ENCODE results near the gene SHROOM3.

SHROOM3 gene

DNA sequence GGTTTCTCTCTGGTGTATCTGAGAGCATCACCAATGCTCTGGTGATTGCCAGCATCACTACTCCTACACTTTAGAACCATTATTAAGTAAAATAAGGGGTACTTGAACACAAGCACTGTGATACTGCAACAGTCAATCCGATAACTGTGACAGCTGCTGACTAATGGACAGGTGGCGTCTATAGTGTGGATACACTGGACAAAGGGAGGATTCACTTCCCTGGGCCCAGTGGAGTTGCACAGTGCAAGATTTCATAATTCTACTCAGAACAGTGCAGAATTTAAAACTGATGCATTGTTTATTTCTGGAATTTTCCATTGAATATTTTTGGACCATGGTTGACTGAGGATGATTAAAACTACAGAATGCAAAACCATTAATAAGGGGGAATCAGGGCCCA is 97.8 kb downstream of the SHROOM3 start:
- DNase-seq (ENCODE audit: extremely low spot score), result no peak
- CTCF ChIA-PET, result no interaction called here
- POLR2A ChIA-PET, result no interaction called here
- TF ChIP-seq ARNT (IDR thresholded peaks at IDR 0.05) (no peak), NFRKB (IDR thresholded peaks at IDR 0.05) (no peak), L3MBTL2 (conservative IDR thresholded peaks at IDR 0.05) (no peak), SUZ12 (IDR thresholded peaks at IDR 0.05) (no peak), BHLHE40 (IDR thresholded peaks at IDR 0.05; ENCODE audit: borderline replicate concordance) (no peak), ELF4 (IDR thresholded peaks at IDR 0.05) (no peak), HDGF (IDR thresholded peaks at IDR 0.05; ENCODE audit: borderline replicate concordance) (no peak), CTBP1 (IDR thresholded peaks at IDR 0.05; ENCODE audit: borderline replicate concordance) (no peak), LEF1 (IDR thresholded peaks at IDR 0.05; ENCODE audit: borderline replicate concordance) (no peak), FOXK2 (IDR thresholded peaks at IDR 0.05) (no peak), TARDBP (IDR thresholded peaks at IDR 0.05) (no peak), SP1 (IDR thresholded peaks at IDR 0.05) (no peak), FOXM1 (IDR thresholded peaks at IDR 0.05; ENCODE audit: borderline replicate concordance) (no peak), FOXA1 (IDR thresholded peaks at IDR 0.05) (no peak), ZNF384 (IDR thresholded peaks at IDR 0.05) (no peak)
- TF ChIP-seq, protein P1, sequence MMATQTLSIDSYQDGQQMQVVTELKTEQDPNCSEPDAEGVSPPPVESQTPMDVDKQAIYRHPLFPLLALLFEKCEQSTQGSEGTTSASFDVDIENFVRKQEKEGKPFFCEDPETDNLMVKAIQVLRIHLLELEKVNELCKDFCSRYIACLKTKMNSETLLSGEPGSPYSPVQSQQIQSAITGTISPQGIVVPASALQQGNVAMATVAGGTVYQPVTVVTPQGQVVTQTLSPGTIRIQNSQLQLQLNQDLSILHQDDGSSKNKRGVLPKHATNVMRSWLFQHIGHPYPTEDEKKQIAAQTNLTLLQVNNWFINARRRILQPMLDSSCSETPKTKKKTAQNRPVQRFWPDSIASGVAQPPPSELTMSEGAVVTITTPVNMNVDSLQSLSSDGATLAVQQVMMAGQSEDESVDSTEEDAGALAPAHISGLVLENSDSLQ (IDR thresholded peaks at IDR 0.05), result no peak

DNA sequence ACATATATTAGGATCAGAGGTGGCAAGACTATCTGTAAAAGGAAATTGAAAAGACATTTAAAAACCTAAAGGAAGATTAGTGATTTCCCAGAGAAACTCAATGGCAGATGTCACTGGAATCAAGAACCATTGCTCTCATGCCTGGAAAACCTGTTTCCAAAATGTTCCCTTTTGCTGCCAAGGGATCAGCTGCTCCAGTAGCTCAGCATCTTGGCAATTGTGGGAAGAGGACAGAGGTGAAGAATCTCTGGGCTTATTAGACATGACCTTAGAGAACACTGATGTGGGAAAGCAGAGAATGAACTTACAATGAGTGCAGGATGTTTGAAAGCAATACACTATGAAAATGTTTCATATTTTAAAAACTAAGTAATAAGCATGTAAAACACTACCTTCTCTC is 98.3 kb downstream of the SHROOM3 start:
- POLR2A ChIA-PET, result no interaction called here
- TF ChIP-seq NFRKB (IDR thresholded peaks at IDR 0.05), result no peak
- no peak for TF ChIP-seq L3MBTL2 (conservative IDR thresholded peaks at IDR 0.05)
- no peak for TF ChIP-seq BHLHE40 (IDR thresholded peaks at IDR 0.05; ENCODE audit: borderline replicate concordance)
- TF ChIP-seq HDGF (IDR thresholded peaks at IDR 0.05; ENCODE audit: borderline replicate concordance), result no peak
- TF ChIP-seq LEF1 (IDR thresholded peaks at IDR 0.05; ENCODE audit: borderline replicate concordance), result no peak
- TF ChIP-seq FOXM1 (IDR thresholded peaks at IDR 0.05; ENCODE audit: borderline replicate concordance), result no peak
- no peak for TF ChIP-seq FOXK2 (IDR thresholded peaks at IDR 0.05)
- no peak for TF ChIP-seq ELF4 (IDR thresholded peaks at IDR 0.05)
- TF ChIP-seq TARDBP (IDR thresholded peaks at IDR 0.05), result no peak
- DNase-seq (ENCODE audit: extremely low spot score), result no peak
- CTCF ChIA-PET, result no interaction called here

DNA sequence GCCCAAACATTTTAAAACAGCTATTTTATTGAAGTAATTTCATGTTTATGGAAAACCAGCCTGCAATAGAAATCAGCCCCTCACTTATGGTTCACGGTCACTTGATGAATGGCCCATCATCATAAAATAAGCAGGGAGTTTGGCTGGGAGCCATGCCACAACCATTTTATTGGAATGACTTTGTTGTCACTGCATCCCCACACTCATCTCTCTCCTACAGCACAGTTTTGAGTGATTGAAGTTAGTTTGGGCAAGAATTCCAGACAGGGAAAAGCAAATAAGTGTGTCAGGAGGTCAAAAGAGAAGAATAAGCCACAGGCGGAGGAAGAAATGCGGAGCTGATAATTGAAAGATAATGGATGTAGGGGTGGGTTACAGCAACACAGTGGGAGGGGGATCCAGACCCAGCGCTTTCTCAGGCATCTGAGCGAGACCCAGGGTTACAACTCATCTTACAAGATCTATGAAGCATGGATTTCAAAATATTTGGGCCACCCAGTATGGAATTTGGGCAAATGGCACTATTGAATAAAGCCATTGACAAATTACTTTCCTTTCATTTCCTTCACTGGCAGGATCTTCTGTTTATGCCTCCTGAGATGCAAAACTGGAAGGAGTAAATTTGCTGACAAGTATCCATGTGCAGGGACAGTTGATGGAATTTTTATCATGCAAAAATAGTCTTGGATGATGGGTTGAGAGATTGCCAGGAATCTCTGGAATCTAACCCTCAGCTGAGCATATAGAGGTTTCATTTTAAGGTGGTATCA is 100.8 kb downstream of the SHROOM3 start:
- POLR2A ChIA-PET, result no interaction called here
- DNase-seq (ENCODE audit: extremely low spot score), result no peak
- TF ChIP-seq LEF1 (IDR thresholded peaks at IDR 0.05; ENCODE audit: borderline replicate concordance) (no peak), FOXM1 (IDR thresholded peaks at IDR 0.05; ENCODE audit: borderline replicate concordance) (no peak), FOXK2 (IDR thresholded peaks at IDR 0.05) (no peak), FOXA1 (IDR thresholded peaks at IDR 0.05) (no peak), ELF4 (IDR thresholded peaks at IDR 0.05) (no peak), SP1 (IDR thresholded peaks at IDR 0.05) (no peak), SUZ12 (IDR thresholded peaks at IDR 0.05) (no peak), NFRKB (IDR thresholded peaks at IDR 0.05) (no peak), L3MBTL2 (conservative IDR thresholded peaks at IDR 0.05) (no peak), HDGF (IDR thresholded peaks at IDR 0.05; ENCODE audit: borderline replicate concordance) (no peak), ZNF384 (IDR thresholded peaks at IDR 0.05) (no peak), CTBP1 (IDR thresholded peaks at IDR 0.05; ENCODE audit: borderline replicate concordance) (peak; percentile 38; the same call in 1 of the 2 replicates), TARDBP (IDR thresholded peaks at IDR 0.05) (no peak), ARNT (IDR thresholded peaks at IDR 0.05) (no peak), BHLHE40 (IDR thresholded peaks at IDR 0.05; ENCODE audit: borderline replicate concordance) (no peak)
- TF ChIP-seq, protein P1 (IDR thresholded peaks at IDR 0.05), result peak; percentile 63
- CTCF ChIA-PET, result no interaction called here

DNA sequence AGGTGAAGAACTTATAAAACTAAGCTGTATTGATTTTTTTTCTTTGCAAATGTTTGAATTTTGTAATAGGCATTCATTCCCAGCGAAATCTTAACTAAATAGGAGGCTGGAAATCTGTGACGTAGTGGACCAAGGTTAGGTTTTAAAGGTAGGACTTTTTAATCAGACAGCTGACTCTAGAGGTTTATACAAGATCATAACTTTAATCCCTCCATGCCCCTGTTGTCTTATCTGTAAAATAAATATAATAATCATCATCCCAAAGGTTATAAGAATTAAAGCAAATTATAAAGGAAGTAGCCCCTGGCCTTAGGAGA is 101.3 kb downstream of the SHROOM3 start:
- TF ChIP-seq CTBP1 (IDR thresholded peaks at IDR 0.05; ENCODE audit: borderline replicate concordance) (no peak), SP1 (IDR thresholded peaks at IDR 0.05) (no peak), BHLHE40 (IDR thresholded peaks at IDR 0.05; ENCODE audit: borderline replicate concordance) (no peak), FOXA1 (IDR thresholded peaks at IDR 0.05) (no peak), LEF1 (IDR thresholded peaks at IDR 0.05; ENCODE audit: borderline replicate concordance) (no peak), NFRKB (IDR thresholded peaks at IDR 0.05) (no peak), SUZ12 (IDR thresholded peaks at IDR 0.05) (no peak), FOXK2 (IDR thresholded peaks at IDR 0.05) (no peak), ZNF384 (IDR thresholded peaks at IDR 0.05) (no peak), FOXM1 (IDR thresholded peaks at IDR 0.05; ENCODE audit: borderline replicate concordance) (no peak)
- POLR2A ChIA-PET, result no interaction called here
- no peak for DNase-seq (ENCODE audit: extremely low spot score)
- CTCF ChIA-PET, result no interaction called here

DNA sequence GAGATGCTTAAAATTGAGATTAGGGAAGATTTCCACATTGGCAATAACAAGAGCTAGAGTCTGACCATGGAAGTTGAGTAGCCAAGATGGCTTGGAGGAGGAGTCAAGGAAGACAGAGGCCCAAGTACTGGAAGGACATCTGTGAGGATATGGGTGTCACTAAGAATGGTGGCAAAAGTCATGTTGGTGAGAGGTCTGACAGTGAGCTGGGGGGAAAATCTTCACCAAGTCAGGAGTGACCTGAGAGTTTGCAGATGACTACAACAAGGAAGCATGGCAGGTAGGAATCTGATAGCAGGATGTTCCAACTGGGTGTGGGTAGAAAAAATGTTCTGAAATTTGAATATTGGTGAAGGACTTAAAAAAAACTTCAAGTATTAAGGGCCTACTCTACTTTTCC is 103.3 kb downstream of the SHROOM3 start:
- POLR2A ChIA-PET, result no interaction called here
- TF ChIP-seq NFRKB (IDR thresholded peaks at IDR 0.05) (no peak), ARNT (IDR thresholded peaks at IDR 0.05) (no peak), TARDBP (IDR thresholded peaks at IDR 0.05) (no peak), CTBP1 (IDR thresholded peaks at IDR 0.05; ENCODE audit: borderline replicate concordance) (no peak)
- CTCF ChIA-PET, result no interaction called here
- DNase-seq (ENCODE audit: extremely low spot score), result no peak

DNA sequence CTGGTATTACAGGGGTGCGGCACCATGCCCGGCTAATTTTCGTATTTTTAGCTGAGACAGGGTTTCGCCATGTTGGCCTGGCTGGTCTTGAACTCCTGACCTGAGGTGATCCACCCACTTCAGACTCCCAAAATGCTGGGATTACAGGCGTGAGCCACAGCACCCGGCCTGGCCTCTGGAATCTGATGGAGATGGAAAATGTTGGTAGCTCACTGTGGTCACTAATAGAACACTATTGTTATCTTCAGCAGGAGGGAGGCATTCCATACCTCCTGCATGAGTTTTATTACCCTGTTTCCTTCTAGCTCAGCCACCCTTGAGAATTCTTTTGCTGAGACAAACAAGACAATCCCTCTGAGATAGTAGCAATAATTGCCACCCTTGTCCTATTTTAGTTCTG is 105.0 kb downstream of the SHROOM3 start:
- CTCF ChIA-PET, result no interaction called here
- no peak for DNase-seq (ENCODE audit: extremely low spot score)
- POLR2A ChIA-PET, result no interaction called here
- TF ChIP-seq LEF1 (IDR thresholded peaks at IDR 0.05; ENCODE audit: borderline replicate concordance) (no peak), SP1 (IDR thresholded peaks at IDR 0.05) (no peak), FOXK2 (IDR thresholded peaks at IDR 0.05) (no peak), FOXM1 (IDR thresholded peaks at IDR 0.05; ENCODE audit: borderline replicate concordance) (no peak), BHLHE40 (IDR thresholded peaks at IDR 0.05; ENCODE audit: borderline replicate concordance) (no peak), ZNF384 (IDR thresholded peaks at IDR 0.05) (no peak), SUZ12 (IDR thresholded peaks at IDR 0.05) (no peak), L3MBTL2 (conservative IDR thresholded peaks at IDR 0.05) (no peak), HDGF (IDR thresholded peaks at IDR 0.05; ENCODE audit: borderline replicate concordance) (no peak), CTBP1 (IDR thresholded peaks at IDR 0.05; ENCODE audit: borderline replicate concordance) (no peak), ARNT (IDR thresholded peaks at IDR 0.05) (no peak), FOXA1 (IDR thresholded peaks at IDR 0.05) (no peak), ELF4 (IDR thresholded peaks at IDR 0.05) (no peak), TARDBP (IDR thresholded peaks at IDR 0.05) (no peak), NFRKB (IDR thresholded peaks at IDR 0.05) (no peak)
- TF ChIP-seq, protein P1 (IDR thresholded peaks at IDR 0.05), result no peak
